ES-I3 (cell line): ENCODE data around the gene BMPR1B.

ENCODE experiments used
- H3K36me3 ChIP-seq: 2 replicates; pipeline ENCODE4 v1.6.1; 2013; ENCODE audit warnings: mild to moderate bottlenecking, low read length, control low read depth, moderate library complexity; ENCODE audit not compliant: insufficient read depth
- H3K4me1 ChIP-seq: 2 replicates; pipeline ENCODE4 v1.6.1; 2013; ENCODE audit warnings: mild to moderate bottlenecking, control low read depth, low read length; ENCODE audit not compliant: insufficient read depth
- H3K9ac ChIP-seq: 2 replicates; pipeline ENCODE4 v1.6.1; 2013; ENCODE audit warnings: low read depth, mild to moderate bottlenecking, low read length, moderate library complexity
- H3K9me3 ChIP-seq: 2 replicates; pipeline ENCODE4 v1.6.1; 2013; ENCODE audit warnings: mild to moderate bottlenecking, low read length, moderate library complexity; ENCODE audit not compliant: control insufficient read depth, insufficient read depth

BMPR1B gene

DNA sequence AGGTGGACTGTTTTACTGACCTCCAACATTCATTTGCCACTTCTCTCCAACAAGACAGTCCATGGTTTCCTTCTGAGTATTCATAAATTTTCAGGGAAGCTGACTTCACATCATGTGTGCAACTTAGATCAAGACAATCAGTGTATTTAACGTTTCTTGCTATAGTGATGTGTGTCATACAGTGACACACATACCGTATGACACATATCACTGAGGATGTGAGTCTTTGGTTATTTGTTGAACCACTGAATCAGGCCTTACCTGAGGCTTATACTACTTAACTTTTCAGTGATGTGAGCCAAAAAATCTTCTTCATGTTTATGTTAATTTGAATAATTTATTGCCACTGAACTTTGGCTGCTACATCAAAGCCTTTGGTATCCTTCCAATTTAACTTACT is 166.8 kb downstream of the BMPR1B start:
- no peaks in the 10 kb centered on the region; the same call in 1 of the 2 replicates for H3K9me3 ChIP-seq
- no peaks in the 10 kb centered on the region for H3K36me3 ChIP-seq
- H3K4me1 ChIP-seq: no peaks in the 10 kb centered on the region; the same call in 1 of the 2 replicates
- H3K9ac ChIP-seq: no peak overlapping the region

DNA sequence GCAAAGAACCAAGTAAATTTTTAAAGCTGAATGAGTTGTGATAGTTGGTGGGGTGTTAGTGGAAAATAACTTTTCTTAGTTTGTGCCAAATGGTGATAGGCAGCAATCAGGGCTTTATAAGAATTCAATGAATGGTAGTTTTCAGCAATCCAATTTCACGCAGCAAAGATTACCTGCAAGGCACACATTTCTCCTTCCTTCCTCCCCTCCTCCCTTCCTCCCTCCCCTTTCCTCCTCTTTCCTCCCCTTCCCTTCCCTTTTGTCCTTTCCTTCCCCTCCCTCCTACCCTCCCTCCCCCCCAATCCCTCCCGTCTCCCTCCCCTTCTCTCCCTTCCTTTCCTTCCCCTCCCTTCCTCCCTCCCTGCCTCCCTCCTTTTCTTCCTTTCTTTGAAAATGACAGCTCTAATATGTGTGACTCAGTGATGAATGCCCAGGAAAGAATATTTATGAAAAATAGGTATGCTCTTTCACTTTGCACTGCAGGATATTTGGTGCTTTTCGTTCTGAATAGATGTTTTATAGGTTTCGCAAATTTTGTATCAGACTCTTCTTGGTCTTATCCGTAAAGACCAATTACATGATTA is 168.1 kb downstream of the BMPR1B start:
- no peak overlapping the region for H3K9ac ChIP-seq
- H3K9me3 ChIP-seq: no peaks in the 10 kb centered on the region
- H3K4me1 ChIP-seq: no peaks in the 10 kb centered on the region; the same call in 1 of the 2 replicates
- H3K36me3 ChIP-seq: no peaks in the 10 kb centered on the region

- Histone ChIP-seq H3K4me1 (peaks cover 3% of the 10 kb centered on the region), H3K36me3 (no peaks in the 10 kb centered on the region), H3K9me3 (no peaks in the 10 kb centered on the region), H3K9ac (no peak overlapping the region)
Measured at GRCh38 chr4:94926936-94927335, 169.2 kb downstream of the BMPR1B start.

GRCh38 chr4:94927696-94928095 is 169.9 kb downstream of the BMPR1B start:
- Histone ChIP-seq H3K4me1 (peaks cover 4% of the 10 kb centered on the region), H3K9ac (no peak overlapping the region), H3K36me3 (no peaks in the 10 kb centered on the region), H3K9me3 (no peaks in the 10 kb centered on the region)

- no peaks in the 10 kb centered on the region for H3K36me3 ChIP-seq
- no peak overlapping the region for H3K9ac ChIP-seq
- H3K9me3 ChIP-seq: no peaks in the 10 kb centered on the region
- peaks cover 4% of the 10 kb centered on the region for H3K4me1 ChIP-seq
Measured at GRCh38 chr4:94929696-94930095, 171.9 kb downstream of the BMPR1B start.

- no peaks in the 10 kb centered on the region for H3K36me3 ChIP-seq
- H3K9me3 ChIP-seq: no peaks in the 10 kb centered on the region
- H3K9ac ChIP-seq: no peak overlapping the region
- peaks cover 4% of the 10 kb centered on the region for H3K4me1 ChIP-seq
Measured at GRCh38 chr4:94931626-94932025, 173.9 kb downstream of the BMPR1B start.

GRCh38 chr4:94932366-94932765 is 174.6 kb downstream of the BMPR1B start:
- Histone ChIP-seq H3K9ac (no peak overlapping the region), H3K36me3 (no peaks in the 10 kb centered on the region), H3K9me3 (no peaks in the 10 kb centered on the region), H3K4me1 (peaks cover 4% of the 10 kb centered on the region)

GRCh38 chr4:94933799-94934198 is 176.0 kb downstream of the BMPR1B start:
- H3K9me3 ChIP-seq: no peaks in the 10 kb centered on the region
- H3K4me1 ChIP-seq: peaks cover 4% of the 10 kb centered on the region; the same call in 1 of the 2 replicates
- no peaks in the 10 kb centered on the region for H3K36me3 ChIP-seq
- H3K9ac ChIP-seq: no peak overlapping the region

DNA sequence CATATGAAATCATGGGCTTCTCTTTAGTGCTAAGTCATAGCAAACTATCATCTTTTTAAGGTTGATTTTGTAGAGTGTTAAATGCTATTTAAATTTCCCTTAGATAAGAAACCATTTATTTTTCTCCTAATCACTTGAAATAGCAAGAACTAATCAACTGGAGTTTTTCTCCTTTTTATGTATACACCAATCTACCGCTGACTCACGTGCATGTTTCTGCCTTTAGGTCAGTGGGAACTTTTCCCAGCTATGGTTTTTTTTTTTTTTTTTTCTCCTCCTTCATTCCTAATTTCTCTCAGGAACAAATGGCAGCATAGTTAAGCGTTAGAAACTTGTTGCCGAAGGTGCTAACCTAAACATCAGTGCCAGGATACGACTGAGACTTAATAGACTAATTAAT is 176.4 kb downstream of the BMPR1B start:
- Histone ChIP-seq H3K9ac (no peak overlapping the region), H3K9me3 (no peaks in the 10 kb centered on the region), H3K36me3 (no peaks in the 10 kb centered on the region), H3K4me1 (peaks cover 4% of the 10 kb centered on the region; the same call in 1 of the 2 replicates)

DNA sequence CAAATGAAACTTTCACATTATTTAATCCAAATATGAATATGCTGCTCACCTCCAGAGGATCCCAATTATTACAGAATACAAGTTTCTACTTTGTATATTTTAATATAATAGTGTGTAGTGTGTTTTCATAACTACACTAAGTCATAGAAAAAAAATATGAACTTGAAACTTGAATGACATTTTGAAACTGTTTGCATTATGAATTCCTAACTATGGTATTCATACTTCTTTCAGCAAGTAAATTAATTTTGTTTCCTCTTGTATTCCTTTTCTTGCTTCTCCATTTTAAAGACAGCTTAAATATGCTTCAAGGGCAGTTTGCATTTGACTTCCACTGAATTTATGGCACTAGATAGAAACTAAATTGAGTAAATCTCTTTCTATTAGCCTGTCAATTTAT is 177.1 kb downstream of the BMPR1B start:
- Histone ChIP-seq H3K4me1 (peaks cover 4% of the 10 kb centered on the region; the same call in 1 of the 2 replicates), H3K9ac (no peak overlapping the region), H3K36me3 (no peaks in the 10 kb centered on the region), H3K9me3 (no peaks in the 10 kb centered on the region)

DNA sequence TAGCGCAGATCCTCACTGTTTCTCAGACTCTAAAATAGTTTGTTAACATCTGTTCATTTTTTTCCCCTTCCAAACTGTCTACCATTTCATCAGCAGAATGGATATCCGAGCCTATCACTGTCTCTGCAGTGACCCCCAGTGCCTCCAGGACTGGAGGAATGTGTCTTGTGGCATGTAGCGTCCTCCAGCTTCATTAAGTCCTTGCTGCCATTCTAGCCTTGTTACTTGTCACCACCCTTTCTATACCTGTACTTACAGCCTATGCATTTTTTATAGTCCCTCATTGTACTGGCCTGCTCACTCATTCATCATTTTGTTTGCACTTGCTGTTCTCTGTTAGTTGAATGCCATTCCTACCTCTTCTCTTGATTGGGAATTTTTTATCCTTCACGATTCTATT is 179.1 kb downstream of the BMPR1B start:
- Histone ChIP-seq H3K9ac (no peak overlapping the region), H3K36me3 (no peaks in the 10 kb centered on the region), H3K4me1 (peaks cover 2% of the 10 kb centered on the region; the same call in 1 of the 2 replicates), H3K9me3 (no peaks in the 10 kb centered on the region)

DNA sequence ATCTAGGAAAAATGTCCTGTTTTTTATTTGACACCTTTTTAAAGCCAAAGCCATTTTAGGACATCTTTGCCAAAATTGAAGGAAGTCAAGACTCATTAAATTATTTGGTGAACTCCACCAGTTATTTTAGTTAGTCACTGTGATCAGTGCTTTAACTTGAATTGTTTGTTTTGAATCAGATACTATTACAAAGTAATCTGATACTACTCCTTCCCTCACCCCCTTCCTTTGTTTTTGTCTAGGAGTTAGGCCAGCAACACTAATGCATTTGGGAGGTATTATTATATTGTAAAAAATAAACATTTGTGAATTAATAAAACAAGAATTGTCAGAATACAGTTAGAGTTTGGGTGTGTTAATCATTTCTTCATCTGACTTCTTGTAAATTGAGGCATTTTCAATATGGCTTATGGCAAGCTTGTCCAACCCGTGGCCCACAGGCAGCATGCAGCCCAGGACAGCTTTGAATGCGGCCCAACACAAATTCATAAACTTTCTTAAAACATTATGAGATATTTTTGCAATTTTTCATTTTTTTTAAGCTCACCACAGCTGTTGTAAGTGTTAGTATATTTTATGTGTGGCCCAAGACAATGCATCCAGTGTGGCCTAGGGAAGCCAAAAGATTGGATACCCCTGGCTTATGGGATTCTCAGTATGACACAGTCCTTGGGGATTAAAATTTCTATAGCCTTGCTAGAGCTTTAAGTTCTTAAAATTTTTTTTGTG is 182.2 kb downstream of the BMPR1B start:
- Histone ChIP-seq H3K9me3 (no peaks in the 10 kb centered on the region), H3K36me3 (no peaks in the 10 kb centered on the region), H3K9ac (no peak overlapping the region), H3K4me1 (no peaks in the 10 kb centered on the region)

DNA sequence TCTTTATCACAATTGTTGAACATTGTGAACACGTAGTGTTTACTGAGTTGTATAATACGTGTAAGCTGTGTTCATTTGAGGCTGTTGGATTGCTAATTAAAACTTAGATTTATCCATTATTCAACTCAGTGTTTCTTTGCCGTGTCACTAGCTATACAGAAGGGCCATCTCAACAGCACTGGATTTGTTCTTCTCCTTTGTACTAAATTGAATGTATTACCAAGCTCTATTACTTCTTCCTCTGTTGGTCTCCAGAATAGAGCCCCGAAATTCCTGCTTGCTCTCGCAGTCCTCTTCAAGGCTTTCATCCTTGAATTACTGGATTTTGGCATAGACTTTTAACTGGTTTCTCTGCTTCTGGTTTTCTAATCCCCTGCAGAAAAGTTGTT is 182.8 kb downstream of the BMPR1B start:
- Histone ChIP-seq H3K9me3 (no peaks in the 10 kb centered on the region), H3K4me1 (no peaks in the 10 kb centered on the region), H3K36me3 (no peaks in the 10 kb centered on the region), H3K9ac (no peak overlapping the region)

DNA sequence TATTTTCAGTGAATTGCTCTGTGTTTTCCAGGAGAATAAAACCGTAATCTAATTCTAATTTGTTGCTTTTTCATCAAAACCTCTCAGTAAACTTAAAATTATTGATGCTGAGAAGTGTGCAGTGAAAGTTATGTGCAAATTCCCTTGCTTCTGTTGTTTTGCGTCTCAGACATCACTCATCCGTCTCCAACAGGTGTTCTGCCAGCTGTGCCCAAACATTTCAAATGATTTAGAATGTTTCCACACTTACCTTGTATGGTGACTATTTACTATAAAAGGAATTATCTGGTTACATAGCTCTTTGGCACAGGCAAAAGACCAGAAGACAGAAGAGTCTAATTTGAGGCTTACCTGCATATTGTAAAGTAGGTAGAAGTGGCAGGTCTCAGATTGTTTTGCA is 184.0 kb downstream of the BMPR1B start:
- no peaks in the 10 kb centered on the region for H3K36me3 ChIP-seq
- no peaks in the 10 kb centered on the region for H3K4me1 ChIP-seq
- H3K9me3 ChIP-seq: no peaks in the 10 kb centered on the region

GRCh38 chr4:94944726-94945125 is 187.0 kb downstream of the BMPR1B start:
- no peaks in the 10 kb centered on the region for H3K9me3 ChIP-seq
- H3K36me3 ChIP-seq: no peaks in the 10 kb centered on the region
- no peaks in the 10 kb centered on the region; the same call in 1 of the 2 replicates for H3K4me1 ChIP-seq
- no peak overlapping the region for H3K9ac ChIP-seq

More for the DNA sequence above, 184.0 kb downstream of the BMPR1B start:
- H3K9ac ChIP-seq: no peak overlapping the region
